ENCODE results near the gene ASIC3. TPM values are rescaled to one million over a fixed set of nuclear protein-coding genes. Genes with fewer than 3 reads are reported as not detected.
A peak's percentile ranks its signal among the peaks of the same experiment; 100 is the strongest.

The ASIC3 gene
- polyA plus RNA-seq, 10 donors: 2.1 to 6.4 (median 4.3) TPM

DNA sequence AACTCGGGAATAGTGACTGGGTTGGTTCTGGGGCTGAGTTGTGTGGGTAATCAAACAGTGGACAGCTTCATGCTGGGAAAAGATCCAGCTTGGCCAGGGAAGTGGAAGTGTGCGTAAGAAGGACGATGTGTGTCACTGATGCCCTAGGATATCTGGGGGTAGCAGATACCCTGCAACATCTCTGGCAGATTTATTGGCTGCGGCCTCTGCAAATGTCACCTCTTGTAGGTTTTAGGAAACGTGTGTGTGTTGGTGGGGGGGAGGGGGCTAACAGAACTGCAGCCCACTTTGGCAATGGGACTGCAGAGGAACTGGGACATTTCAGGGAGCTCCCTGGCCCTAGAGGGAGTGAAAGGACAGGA, 37.0 kb downstream of the ASIC3 start:
- no peak for DNase-seq

DNA sequence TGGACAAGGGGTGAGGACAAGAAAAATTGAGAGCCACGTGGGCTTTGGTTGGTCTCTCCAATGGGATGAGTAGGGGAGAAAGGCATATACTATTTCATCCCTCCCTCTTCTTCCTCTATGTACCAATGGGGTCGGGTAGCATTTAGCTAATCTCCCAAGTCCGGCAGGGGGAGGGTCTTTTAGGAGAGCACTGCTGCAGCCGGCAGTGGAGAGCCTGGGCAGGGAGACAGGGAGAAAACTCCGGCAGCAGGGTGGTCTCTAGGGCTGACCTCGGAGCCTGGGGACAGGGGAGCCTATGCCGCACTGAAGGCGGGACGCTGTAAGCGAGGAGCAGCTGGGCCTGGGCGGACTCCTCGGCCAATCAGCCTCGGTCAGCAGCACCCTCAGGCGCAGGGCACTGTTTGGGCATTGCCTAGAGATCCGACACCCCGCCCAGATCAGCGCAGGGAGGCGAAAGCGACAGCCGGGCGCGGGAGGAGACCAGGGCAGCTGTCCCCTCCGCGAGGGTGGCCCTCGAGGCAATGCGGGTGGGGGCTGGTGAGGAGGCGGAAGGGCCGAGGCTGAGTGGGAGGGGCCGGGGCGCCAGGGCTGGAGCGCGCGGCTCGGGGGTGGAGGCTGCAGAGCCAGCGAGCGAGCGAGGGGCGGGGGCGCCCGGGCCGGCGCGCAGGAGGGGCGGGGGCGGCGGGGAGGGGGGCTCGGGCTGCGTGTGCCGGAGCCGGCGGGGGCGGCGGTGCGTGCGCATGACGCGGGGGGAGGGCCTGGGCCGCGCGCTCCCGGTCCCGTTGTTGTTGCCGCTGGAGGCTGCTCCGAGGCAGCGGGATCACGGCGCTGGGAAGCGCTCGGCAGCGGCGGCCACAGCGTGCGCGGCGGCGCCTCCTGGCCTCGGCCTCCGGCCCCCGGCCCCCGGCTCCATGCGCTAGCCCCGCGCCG, 37.6 kb downstream of the ASIC3 start, which contains the start of gene AGAP3:
Gene AGAP3, plus strand, starts transcription at position 785 of the 930 bp plus-strand sequence. CDS start 267 bp downstream, outside the sequence.
- DNase-seq: peak; percentile 83 to 95 (median 90)

DNA sequence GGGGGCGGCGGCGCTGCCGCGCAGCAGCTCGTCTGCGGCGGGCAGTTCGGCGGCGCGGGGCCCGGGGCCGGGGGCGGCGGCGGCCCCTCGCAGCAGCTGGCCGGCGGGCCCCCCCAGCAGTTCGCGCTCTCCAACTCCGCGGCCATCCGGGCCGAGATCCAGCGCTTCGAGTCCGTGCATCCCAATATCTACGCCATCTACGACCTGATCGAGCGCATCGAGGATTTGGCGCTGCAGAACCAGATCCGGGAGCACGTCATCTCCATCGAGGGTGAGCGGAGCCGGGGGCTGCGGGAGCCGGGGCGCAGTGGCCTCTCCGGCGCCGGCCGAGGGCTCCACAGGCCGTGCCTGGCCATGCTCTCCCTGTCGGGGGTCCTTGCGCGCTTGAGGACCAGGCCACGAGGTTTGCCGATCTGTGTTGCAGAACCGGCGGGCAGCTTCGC, 38.5 kb downstream of the ASIC3 start:
- no peak for DNase-seq

GRCh38 chr7:151087245-151088018, 39.1 kb downstream of the ASIC3 start:
- DNase-seq: peak in 2 of 3 donors; percentile 62 to 79

GRCh38 chr7:151088019-151088855, 39.9 kb downstream of the ASIC3 start:
- DNase-seq: no peak

GRCh38 chr7:151088856-151089699, 40.7 kb downstream of the ASIC3 start:
- peak in 2 of 3 donors; percentile 56 to 81 for DNase-seq

- DNase-seq: no peak
Observed at GRCh38 chr7:151089893-151090730, 41.8 kb downstream of the ASIC3 start.

DNA sequence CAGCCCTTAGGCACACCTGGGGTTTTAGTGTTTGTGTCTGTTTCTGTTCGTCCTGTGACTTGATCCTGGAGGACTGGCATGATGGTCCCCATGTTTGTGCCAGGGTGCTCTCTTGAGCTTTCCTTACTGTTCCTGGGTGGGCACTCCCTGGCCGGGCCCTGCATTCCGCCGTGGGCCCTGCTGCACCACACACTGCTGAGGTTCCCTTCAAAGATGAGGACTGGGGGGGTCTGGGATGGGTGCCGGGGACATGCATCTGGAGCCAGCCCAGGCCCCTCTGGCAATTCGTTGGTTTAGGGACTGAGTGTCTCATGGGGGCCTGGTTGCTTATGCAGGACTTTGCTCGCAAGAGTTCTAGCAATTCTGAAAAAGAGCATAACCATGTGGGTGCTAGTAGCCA, 42.7 kb downstream of the ASIC3 start:
- no peak for DNase-seq

GRCh38 chr7:151091431-151091830, 43.1 kb downstream of the ASIC3 start:
- DNase-seq: no peak

GRCh38 chr7:151091988-151092387, 43.7 kb downstream of the ASIC3 start:
- DNase-seq: no peak

- no peak for DNase-seq
Observed at GRCh38 chr7:151093748-151094147, 45.4 kb downstream of the ASIC3 start.

- DNase-seq: no peak
Observed at GRCh38 chr7:151094675-151095074, 46.3 kb downstream of the ASIC3 start.

GRCh38 chr7:151095123-151095797, 46.9 kb downstream of the ASIC3 start:
- DNase-seq: no peak

DNA sequence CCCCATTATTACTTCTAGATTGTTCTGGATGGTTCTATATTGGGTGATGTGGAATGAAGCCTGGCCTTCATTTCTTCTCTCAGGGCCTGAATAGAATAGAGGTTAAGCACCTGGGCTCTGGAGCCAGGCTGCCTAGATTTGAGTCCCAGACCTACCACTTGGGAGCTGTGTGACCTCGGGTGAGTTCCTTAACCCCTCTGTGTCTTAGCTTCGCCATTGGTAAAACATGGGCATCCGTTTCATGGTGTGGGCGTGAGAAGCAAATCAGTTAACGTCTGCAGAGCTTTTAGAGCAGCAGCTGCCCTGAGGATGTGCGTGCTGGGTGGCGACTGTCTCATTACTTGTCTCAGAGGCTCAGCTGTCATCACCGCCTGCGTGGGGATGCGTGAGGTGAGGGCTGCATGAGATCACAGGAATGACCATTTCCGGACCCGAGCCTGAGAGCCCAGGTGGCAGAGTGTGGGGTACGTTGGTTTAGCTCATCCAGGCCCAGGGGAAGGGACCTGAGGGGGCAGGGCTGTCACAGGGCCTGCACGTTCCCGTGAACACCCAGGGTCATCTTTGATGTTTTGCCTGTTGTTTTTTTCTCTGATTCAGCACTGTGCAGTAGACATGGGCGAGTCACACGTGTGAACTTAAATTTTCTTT, 47.6 kb downstream of the ASIC3 start:
- DNase-seq: no peak

- DNase-seq: no peak
Observed at GRCh38 chr7:151099486-151100211, 51.3 kb downstream of the ASIC3 start.

DNA sequence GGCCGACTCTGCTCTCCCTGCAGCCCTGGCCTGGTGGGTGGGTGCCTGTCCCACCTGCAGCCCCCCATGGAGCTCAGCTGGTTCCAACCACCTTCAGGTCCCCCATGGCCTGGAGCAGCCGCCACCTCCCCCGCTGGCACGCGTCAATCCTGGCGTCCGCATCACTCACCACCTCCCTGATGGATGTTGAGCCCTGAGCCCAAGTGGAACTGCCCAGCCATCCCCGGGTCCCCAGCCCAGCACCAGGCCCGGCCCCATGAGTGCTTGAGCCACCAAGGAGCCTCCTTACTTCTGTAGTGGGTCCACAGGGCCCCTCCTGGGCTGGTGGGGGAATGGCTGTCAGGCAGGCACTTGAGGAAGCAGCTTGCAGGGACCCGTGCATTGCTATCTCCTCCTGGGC, 52.6 kb downstream of the ASIC3 start:
- no peak for DNase-seq

DNA sequence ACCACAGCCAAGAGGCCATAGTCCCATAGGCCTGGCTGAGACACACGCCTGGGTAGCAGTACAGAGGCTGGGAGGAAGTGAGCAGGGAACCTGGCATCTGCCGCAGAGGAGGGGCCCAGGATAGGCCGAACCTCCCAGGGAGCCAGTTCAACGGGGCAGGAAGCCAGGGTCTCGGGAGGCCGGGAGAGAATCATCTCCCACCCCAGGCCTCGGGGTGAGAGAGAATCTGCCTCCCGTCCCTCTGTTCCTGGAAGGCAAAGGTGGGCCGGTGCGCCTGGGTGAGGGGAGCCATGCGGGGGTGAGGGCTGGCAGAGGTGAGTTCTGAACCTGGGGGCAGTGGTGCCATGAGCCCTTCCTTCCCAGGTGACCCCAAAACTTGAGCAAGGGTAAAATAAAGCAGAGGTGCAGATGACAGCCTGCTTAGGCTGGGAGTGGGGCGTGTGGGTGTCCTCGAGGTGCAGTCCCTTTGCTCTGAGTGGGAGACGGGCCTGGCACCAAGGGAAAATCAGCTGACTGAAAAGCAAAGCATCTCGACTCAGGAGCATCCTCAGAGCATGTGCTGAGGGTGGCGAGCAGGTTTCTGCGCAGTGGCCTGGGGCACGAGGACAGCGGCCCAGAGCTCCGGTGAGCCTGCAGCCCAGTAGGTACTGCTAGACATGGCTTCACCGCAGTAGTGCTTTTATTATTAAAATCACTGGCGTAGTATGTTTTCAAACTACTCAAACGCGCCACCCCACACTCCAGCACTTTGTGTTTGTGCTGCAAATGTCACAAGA, 53.5 kb downstream of the ASIC3 start:
- DNase-seq: no peak
